ENCODE measurements around the gene ZBTB33. TPM values are rescaled to one million over a fixed set of nuclear protein-coding genes. Genes with fewer than 3 reads are reported as not detected.

The ZBTB33 gene
- total and polyA plus RNA-seq, 8 donors, result 15.2 to 23.5 (median 21.1) TPM

DNA sequence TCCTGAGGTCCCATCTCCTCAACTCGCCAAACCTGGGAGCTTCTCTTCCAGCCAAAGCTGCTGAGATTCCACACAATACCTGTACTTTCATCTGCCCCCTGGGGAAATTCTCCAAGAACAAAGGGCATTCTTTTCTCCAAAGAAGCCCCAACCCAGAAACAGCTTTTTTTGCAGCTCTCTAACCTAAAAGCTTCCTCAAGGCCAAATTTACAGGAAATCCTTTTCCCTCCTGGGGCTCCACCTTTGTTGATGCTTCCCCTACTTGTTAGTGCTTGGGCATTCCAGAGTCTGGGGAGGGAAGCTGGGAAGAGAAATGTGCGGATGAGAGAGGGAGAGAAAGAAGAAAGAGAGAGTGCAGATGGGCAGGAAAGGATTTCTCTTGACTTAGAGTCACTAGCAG is 24.3 kb downstream of the ZBTB33 start:
- ATAC-seq (no peak), DNase-seq (no peak)
- no peaks in the 10 kb centered on the region for H3K27me3 ChIP-seq
- no peak for TF ChIP-seq CTCF (IDR thresholded peaks at IDR 0.05)
- no peak overlapping the region for H3K4me3 ChIP-seq
- intact Hi-C loops (cut with DNase I), result no loop called here
- no peaks in the 10 kb centered on the region for H3K4me1 ChIP-seq
- H3K27ac ChIP-seq, result no peak overlapping the region
- no peaks in the 10 kb centered on the region for H3K36me3 ChIP-seq
- H3K9me3 ChIP-seq, result no peaks in the 10 kb centered on the region

DNA sequence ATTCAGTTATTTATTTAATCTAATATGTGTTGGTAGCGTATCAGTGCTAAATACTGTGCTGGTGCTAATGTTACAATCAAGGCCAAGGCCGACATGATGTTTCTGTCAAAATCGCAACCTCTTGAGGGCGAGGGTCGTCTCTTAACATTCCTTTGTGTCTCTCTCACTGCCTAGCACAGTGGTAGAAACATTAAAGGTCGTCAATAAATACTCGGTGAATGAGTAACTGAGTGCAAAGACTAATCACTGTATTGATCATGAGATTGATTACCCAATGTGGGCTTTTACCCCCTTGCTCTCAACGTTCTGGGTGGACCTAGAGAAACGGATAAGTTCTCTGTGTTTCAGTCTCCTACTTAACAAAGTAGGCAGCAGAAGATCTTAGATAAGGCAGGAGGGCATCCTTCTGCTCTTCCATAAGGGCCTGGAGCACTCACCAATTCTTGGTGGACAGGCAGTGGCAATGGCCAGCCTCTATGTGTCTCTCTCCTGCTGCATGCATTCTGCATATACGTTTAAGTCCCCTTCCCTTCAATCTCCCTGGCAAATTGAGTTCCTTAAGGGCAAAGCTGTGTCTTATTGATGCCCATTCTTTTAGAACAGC is 30.5 kb downstream of the ZBTB33 start:
- Histone ChIP-seq H3K27ac (no peak overlapping the region), H3K4me3 (no peak overlapping the region), H3K4me1 (no peaks in the 10 kb centered on the region), H3K36me3 (no peaks in the 10 kb centered on the region), H3K27me3 (peaks cover 0 to 5% of the 10 kb centered on the region in 2 donors), H3K9me3 (no peaks in the 10 kb centered on the region)
- intact Hi-C loops (cut with DNase I), result no loop called here
- ATAC-seq (no peak), DNase-seq (no peak)
- TF ChIP-seq CTCF (IDR thresholded peaks at IDR 0.05), result no peak

DNA sequence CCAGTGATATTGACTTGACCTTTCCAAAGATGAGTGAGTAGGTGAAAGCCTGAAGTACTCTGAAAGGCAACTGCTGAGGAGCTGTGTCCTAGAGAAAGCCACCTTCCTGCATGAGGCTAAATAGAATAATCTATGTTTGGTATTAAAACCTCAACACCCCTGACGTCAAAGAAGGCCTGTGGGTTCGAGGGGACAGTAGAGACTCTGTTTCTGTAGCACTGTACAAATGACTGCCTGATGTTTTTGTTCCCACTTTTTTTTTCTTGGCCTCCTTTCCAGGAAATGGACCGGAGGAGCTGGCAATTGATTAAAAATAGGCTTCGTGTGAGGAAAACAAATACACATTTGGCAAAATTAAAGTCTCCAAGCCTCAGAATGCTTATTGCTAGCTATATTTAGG is 31.1 kb downstream of the ZBTB33 start:
- peaks cover 0 to 5% of the 10 kb centered on the region in 2 donors for H3K27me3 ChIP-seq
- H3K4me3 ChIP-seq, result no peak overlapping the region
- H3K4me1 ChIP-seq, result no peaks in the 10 kb centered on the region
- DNase-seq (no peak), ATAC-seq (no peak)
- no peaks in the 10 kb centered on the region for H3K36me3 ChIP-seq
- H3K9me3 ChIP-seq, result no peaks in the 10 kb centered on the region
- no peak overlapping the region for H3K27ac ChIP-seq
- intact Hi-C loops (cut with DNase I), result no loop called here
- no peak for TF ChIP-seq CTCF (IDR thresholded peaks at IDR 0.05)

- no peak for TF ChIP-seq CTCF (IDR thresholded peaks at IDR 0.05)
- no peak for DNase-seq
Measured at GRCh38 chrX:120282697-120283096, 32.1 kb downstream of the ZBTB33 start.

DNA sequence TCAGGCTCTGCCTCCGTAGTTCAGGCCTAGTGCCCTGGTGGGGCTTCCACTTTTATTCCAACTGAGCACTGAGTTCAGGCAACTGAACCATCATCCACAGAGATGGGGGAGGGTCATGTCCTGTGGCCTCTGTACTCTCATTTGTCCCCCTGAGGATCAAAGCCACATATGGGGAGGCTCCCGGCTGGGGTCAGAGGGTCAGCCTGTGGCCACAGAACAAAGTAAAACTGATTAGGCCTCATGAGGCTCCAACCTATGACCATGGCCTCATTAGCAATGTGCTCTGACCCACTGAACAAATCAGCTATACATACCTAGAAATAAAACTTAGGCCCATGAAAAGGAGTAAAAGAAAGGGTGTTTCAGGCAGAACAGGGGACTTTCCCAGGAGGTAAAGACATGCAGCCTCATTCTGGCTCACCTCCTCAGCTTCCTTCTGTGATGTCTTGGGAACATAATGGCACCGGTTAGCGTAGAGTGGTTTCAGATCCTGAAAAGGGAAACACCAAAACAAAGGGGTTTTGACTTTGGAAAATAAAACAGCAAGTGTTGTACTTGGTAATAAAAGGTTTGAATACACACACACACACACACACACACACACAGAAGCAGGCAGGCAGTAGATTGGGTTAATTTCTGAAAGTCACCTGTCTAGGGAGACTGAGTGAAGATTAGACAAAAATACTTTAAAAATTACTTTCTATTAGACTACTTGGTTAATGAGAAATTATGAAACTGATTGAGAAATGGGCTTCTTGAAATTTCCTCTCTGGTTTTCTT is 36.3 kb downstream of the ZBTB33 start:
- DNase-seq (no peak), ATAC-seq (no peak)

More at GRCh38 chrX:120282697-120283096, 32.1 kb downstream of the ZBTB33 start:
- no peaks in the 10 kb centered on the region for H3K36me3 ChIP-seq
- ATAC-seq, result peak; percentile 75
- H3K4me3 ChIP-seq, result no peak overlapping the region
- H3K27ac ChIP-seq, result no peak overlapping the region
- peaks cover 0 to 5% of the 10 kb centered on the region in 2 donors for H3K27me3 ChIP-seq
- no peaks in the 10 kb centered on the region for H3K4me1 ChIP-seq
- intact Hi-C loops (cut with DNase I), result no loop called here
- no peaks in the 10 kb centered on the region for H3K9me3 ChIP-seq

More for the DNA sequence above, 36.3 kb downstream of the ZBTB33 start:
- no peak for TF ChIP-seq CTCF (IDR thresholded peaks at IDR 0.05)
- no peak overlapping the region for H3K4me3 ChIP-seq
- no peaks in the 10 kb centered on the region for H3K9me3 ChIP-seq
- no peaks in the 10 kb centered on the region for H3K36me3 ChIP-seq
- H3K4me1 ChIP-seq, result no peaks in the 10 kb centered on the region
- no peaks in the 10 kb centered on the region for H3K27me3 ChIP-seq
- H3K27ac ChIP-seq, result peak overlapping the region in 1 of 2 donors; percentile 28
- intact Hi-C loops (cut with DNase I), result no loop called here

Measured in left lung (tissue), 10 donors.